HL-60 (cell line): ENCODE measurements around the gene CNTN1.
"Not testable (repeated sequence)": the region's sequence is repeated elsewhere in the genome, so short reads cannot be mapped to it uniquely, and the experiment has no call there.

Experiments
- DNase-seq, 2 experiments: peaks; one replicate each; pipeline ENCODE4 v3.0.0-alpha.2; 2010 to 2020; ENCODE audit warnings: low read depth in 1 of 2, low spot score in 1 of 2
- H3K27ac ChIP-seq: fragments of 250-450 bp; sonication (Bioruptor Pico); replicated peaks from 2 replicates; pipeline ENCODE4 v1.5.1; 2020; ENCODE audit warnings: mild to moderate bottlenecking, moderate library complexity
- H3K27me3 ChIP-seq: fragments of 250-450 bp; sonication (Bioruptor Pico); 2 replicates; pipeline ENCODE4 v1.5.1; 2021; ENCODE audit warnings: mild to moderate bottlenecking, moderate library complexity; ENCODE audit not compliant: insufficient read depth, poor library complexity, severe bottlenecking
- H3K4me3 ChIP-seq: replicated peaks from 2 replicates; pipeline ENCODE4 v1.5.1; 2011; ENCODE audit warnings: mild to moderate bottlenecking, control low read depth, low read length; ENCODE audit not compliant: insufficient read depth
- GABPA ChIP-seq: IDR thresholded peaks from 2 replicates; pipeline ENCODE4 v1.6.1; 2012; ENCODE audit warnings: low read depth
- POLR2AphosphoS5 ChIP-seq: IDR thresholded peaks from 2 replicates; pipeline ENCODE4 v1.6.1; 2012; ENCODE audit warnings: low read depth
- SPI1 ChIP-seq: IDR thresholded peaks from 2 replicates; pipeline ENCODE4 v1.6.1; 2012; ENCODE audit warnings: low read depth, mild to moderate bottlenecking, borderline replicate concordance
- TF ChIP-seq, protein P1 (sequence below): IDR thresholded peaks from one replicate; pipeline ENCODE4 v1.5.1; 2011; ENCODE audit warnings: low read length, control low read depth, inconsistent platforms; ENCODE audit not compliant: insufficient read depth
- TF ChIP-seq, protein P2 (sequence below): IDR thresholded peaks from 2 replicates; pipeline ENCODE4 v1.6.1; 2012; ENCODE audit warnings: low read depth; ENCODE audit not compliant: insufficient replicate concordance

CNTN1 gene

DNA sequence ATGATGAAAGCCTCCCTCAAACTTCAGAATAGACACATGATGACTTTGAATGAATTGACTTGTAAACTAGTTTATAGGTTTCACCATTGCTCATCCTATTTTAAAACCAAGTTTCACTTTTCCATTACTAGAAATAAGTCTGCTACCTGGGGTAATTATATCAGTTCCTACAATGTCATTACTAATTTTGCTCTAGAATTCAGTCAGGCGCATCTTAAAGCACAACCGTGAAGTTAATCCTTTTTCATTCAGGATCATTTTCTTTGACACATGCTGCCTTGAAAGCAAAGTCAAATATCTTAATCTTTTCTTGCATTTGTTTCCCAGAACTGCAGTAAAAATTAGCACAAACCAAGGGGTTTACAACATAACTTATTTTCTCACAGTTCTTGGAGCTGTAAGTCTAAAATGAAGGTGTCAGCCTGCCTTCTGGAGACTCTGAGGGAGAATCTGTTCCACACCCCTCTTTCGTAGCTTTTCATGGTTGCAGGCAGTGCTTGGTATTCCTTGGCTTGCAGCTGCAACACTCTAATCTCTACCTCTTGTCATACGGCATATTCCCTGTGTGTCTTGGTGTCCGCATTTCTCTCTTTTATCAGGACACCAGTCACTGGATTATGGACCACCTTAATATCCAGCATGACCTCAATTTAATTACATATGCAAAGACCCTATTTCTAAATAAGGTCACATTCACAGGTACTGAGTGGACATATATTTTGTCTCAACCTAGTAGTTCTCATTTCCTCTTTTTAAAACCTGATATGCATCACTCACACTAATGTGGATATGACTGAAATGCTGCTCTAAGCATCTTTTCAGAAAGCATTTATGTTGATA is 381.6 kb downstream of the CNTN1 start:
- no peak for DNase-seq
- Histone ChIP-seq H3K27ac (no peak overlapping the region), H3K27me3 (no peaks in the 10 kb centered on the region), H3K4me3 (no peak overlapping the region)
- TF ChIP-seq, protein P1, sequence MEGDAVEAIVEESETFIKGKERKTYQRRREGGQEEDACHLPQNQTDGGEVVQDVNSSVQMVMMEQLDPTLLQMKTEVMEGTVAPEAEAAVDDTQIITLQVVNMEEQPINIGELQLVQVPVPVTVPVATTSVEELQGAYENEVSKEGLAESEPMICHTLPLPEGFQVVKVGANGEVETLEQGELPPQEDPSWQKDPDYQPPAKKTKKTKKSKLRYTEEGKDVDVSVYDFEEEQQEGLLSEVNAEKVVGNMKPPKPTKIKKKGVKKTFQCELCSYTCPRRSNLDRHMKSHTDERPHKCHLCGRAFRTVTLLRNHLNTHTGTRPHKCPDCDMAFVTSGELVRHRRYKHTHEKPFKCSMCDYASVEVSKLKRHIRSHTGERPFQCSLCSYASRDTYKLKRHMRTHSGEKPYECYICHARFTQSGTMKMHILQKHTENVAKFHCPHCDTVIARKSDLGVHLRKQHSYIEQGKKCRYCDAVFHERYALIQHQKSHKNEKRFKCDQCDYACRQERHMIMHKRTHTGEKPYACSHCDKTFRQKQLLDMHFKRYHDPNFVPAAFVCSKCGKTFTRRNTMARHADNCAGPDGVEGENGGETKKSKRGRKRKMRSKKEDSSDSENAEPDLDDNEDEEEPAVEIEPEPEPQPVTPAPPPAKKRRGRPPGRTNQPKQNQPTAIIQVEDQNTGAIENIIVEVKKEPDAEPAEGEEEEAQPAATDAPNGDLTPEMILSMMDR: no peak
- TF ChIP-seq POLR2AphosphoS5: no peak
- TF ChIP-seq GABPA: no peak
- TF ChIP-seq SPI1: no peak
- TF ChIP-seq, protein P2, sequence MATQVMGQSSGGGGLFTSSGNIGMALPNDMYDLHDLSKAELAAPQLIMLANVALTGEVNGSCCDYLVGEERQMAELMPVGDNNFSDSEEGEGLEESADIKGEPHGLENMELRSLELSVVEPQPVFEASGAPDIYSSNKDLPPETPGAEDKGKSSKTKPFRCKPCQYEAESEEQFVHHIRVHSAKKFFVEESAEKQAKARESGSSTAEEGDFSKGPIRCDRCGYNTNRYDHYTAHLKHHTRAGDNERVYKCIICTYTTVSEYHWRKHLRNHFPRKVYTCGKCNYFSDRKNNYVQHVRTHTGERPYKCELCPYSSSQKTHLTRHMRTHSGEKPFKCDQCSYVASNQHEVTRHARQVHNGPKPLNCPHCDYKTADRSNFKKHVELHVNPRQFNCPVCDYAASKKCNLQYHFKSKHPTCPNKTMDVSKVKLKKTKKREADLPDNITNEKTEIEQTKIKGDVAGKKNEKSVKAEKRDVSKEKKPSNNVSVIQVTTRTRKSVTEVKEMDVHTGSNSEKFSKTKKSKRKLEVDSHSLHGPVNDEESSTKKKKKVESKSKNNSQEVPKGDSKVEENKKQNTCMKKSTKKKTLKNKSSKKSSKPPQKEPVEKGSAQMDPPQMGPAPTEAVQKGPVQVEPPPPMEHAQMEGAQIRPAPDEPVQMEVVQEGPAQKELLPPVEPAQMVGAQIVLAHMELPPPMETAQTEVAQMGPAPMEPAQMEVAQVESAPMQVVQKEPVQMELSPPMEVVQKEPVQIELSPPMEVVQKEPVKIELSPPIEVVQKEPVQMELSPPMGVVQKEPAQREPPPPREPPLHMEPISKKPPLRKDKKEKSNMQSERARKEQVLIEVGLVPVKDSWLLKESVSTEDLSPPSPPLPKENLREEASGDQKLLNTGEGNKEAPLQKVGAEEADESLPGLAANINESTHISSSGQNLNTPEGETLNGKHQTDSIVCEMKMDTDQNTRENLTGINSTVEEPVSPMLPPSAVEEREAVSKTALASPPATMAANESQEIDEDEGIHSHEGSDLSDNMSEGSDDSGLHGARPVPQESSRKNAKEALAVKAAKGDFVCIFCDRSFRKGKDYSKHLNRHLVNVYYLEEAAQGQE: no peak

DNA sequence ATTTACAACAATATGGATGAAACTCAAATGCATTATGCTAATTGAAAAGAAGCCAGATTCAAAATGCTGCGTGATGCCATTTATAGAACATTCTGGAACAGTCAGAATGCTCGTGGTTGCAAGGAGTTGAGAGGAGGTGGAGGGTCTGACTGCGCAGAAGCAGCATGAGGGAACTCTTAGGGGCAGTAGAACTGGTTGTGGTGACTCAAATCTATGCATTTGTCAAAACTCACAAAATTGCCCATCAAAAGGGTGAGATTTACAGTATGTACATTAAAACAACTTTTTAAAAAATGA is 382.2 kb downstream of the CNTN1 start:
- H3K27ac ChIP-seq: no peak overlapping the region
- H3K27me3 ChIP-seq: no peaks in the 10 kb centered on the region
- no peak overlapping the region for H3K4me3 ChIP-seq
- TF ChIP-seq POLR2AphosphoS5 (no peak), SPI1 (no peak), GABPA (no peak)
- TF ChIP-seq, protein P1: no peak
- TF ChIP-seq, protein P2: no peak
- DNase-seq: no peak

DNA sequence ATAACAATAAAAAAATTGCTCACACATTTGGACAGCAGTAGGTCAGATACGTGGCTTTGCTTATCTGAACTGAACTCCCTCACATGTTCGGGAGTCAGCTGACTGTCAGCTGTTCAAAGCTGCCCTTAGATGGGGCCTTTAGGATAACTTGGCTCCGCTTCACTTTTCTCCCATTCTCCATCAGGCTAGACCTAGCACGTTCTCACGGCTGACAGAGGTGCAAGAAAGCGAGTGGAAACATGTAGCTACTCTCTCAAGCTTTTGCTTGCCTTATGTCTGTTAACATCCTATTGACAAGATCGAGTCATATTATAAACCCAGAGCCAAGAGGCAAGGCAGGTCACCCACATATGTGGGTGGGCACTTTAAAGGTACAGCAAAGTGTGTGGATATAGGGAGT is 383.9 kb downstream of the CNTN1 start:
- no peak for DNase-seq
- TF ChIP-seq GABPA (no peak), POLR2AphosphoS5 (no peak), SPI1 (no peak)
- TF ChIP-seq, protein P1: no peak
- TF ChIP-seq, protein P2: no peak
- H3K27me3 ChIP-seq: no peaks in the 10 kb centered on the region
- H3K4me3 ChIP-seq: no peak overlapping the region
- H3K27ac ChIP-seq: no peak overlapping the region

DNA sequence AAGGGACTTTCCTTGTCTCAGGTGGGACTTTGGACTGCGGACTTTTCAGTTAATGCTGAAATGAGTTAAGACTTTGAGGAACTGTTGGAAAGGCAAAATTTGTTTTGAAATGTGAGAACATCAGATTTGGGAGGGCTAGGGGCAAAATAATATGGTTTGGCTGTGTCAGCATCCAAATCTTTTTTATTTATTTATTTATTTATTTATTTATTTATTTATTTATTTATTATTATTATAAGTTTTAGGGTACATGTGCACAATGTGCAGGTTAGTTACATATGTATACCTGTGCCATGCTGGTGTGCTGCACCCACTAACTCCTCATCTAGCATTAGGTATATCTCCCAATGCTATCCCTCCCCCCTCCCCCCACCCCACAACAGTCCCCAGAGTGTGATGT is 389.0 kb downstream of the CNTN1 start:
- DNase-seq, H3K27ac ChIP-seq, H3K4me3 ChIP-seq, H3K27me3 ChIP-seq: not testable (repeated sequence)
